A549 (cell line): ENCODE measurements around the gene MTIF3. TPM values are rescaled to one million over a fixed set of nuclear protein-coding genes. Genes with fewer than 3 reads are reported as not detected.

Source experiments
- ATAC-seq, 2 experiments: fragments of 200-7000 bp in 1 of 2; fragments of >200 bp in 1 of 2; cut with Nextera tagmentation in 1 of 2; cut with Tn5 transposase in 1 of 2; 3 replicates each; pipeline versions ENCODE4 v1.8.0 to v1.9.1; 2018 to 2020; ENCODE audit warnings: mild to moderate bottlenecking in 1 of 2, moderate library complexity in 1 of 2
- CTCF ChIA-PET: fragments of 300-600 bp; sonication (Branson Sonifier 250); formaldehyde crosslinking; extraction: SDS; loops from one replicate; lab custom pipeline; 2021; ENCODE audit warnings: antibody characterized with exemption, inconsistent platforms; lab: Yijun Ruan, JAX
- POLR2A ChIA-PET: fragments of 350-600 bp; formaldehyde crosslinking; extraction: SDS; loops from one replicate; lab custom pipeline; 2021; ENCODE audit warnings: antibody characterized with exemption, inconsistent platforms; lab: Yijun Ruan, JAX
- DNase-seq, 2 experiments: peaks; one replicate each; pipeline versions ENCODE4 v3.0.0 to v3.0.0-alpha.2; 2011 to 2016; ENCODE audit warnings: low read depth in 1 of 2, low spot score in 1 of 2
- FAIRE-seq: peaks from 2 replicates; lab custom pipeline; 2011; peaks lifted over from hg19 to GRCh38; lab: Jason Lieb, UNC
- H3K27ac ChIP-seq, 2 experiments: fragments of >200 bp; sonication (Bioruptor Twin); formaldehyde crosslinking; 3 replicates each; pipeline ENCODE4 v1.5.1; 2016 to 2017
- H3K4me1 ChIP-seq: fragments of >200 bp; sonication (Bioruptor Twin); formaldehyde crosslinking; 3 replicates; pipeline ENCODE4 v1.6.1; 2016
- H3K4me2 ChIP-seq: fragments of >200 bp; sonication (Bioruptor Twin); formaldehyde crosslinking; 3 replicates; pipeline ENCODE4 v1.6.1; 2016
- H3K4me3 ChIP-seq: fragments of >200 bp; sonication (Bioruptor Twin); formaldehyde crosslinking; 3 replicates; pipeline ENCODE4 v1.5.1; 2016
- H3K9me3 ChIP-seq: fragments of >200 bp; sonication (Bioruptor Twin); formaldehyde crosslinking; 3 replicates; pipeline ENCODE4 v1.6.1; 2016
- BCL3 ChIP-seq: fragments of >200 bp; sonication (Bioruptor Twin); formaldehyde crosslinking; IDR thresholded peaks from 3 replicates; pipeline ENCODE4 v1.6.1; 2016
- BHLHE40 ChIP-seq: IDR thresholded peaks from 2 replicates; pipeline ENCODE4 v1.6.1; 2012; ENCODE audit warnings: low read depth, low read length, inconsistent platforms
- CBX2 ChIP-seq: fragments of 200-600 bp; sonication (generic); IDR thresholded peaks from 2 replicates; pipeline ENCODE4 v1.6.1; 2016; ENCODE audit warnings: low read depth, mild to moderate bottlenecking, borderline replicate concordance
- CBX8 ChIP-seq: fragments of 200-600 bp; sonication (generic); IDR thresholded peaks from 2 replicates; pipeline ENCODE4 v1.6.1; 2016
- CEBPB ChIP-seq, 2 experiments: fragments of >200 bp in 1 of 2; sonication (Bioruptor Twin) in 1 of 2; formaldehyde crosslinking in 1 of 2; IDR thresholded peaks; 2 replicates each; pipeline ENCODE4 v1.6.1; 2012 to 2016
- HEYL ChIP-seq: fragments of 250-450 bp; sonication (Bioruptor Pico); IDR thresholded peaks from 2 replicates; pipeline ENCODE4 v1.8.0; 2021; ENCODE audit warnings: mild to moderate bottlenecking, moderate library complexity
- HMGXB4 ChIP-seq: fragments of 250-450 bp; sonication (Bioruptor Pico); IDR thresholded peaks from 2 replicates; pipeline ENCODE4 v1.5.0; 2021; ENCODE audit warnings: mild to moderate bottlenecking, moderate library complexity, borderline replicate concordance
- HOXB13 ChIP-seq: fragments of 250-450 bp; sonication (Bioruptor Pico); IDR thresholded peaks from 2 replicates; pipeline ENCODE4 v1.5.0; 2020; ENCODE audit warnings: low read depth, mild to moderate bottlenecking, moderate library complexity
- HOXB5 ChIP-seq: fragments of 250-450 bp; sonication (Bioruptor Pico); IDR thresholded peaks from 2 replicates; pipeline ENCODE4 v1.5.0; 2020; ENCODE audit warnings: mild to moderate bottlenecking, moderate library complexity
- JUN ChIP-seq, 2 experiments: fragments of >200 bp; sonication (Bioruptor Twin); formaldehyde crosslinking; IDR thresholded peaks; 2 replicates in 1 of 2; 3 replicates in 1 of 2; pipeline ENCODE4 v1.6.1; 2016 to 2017
- KDM5A ChIP-seq: fragments of 200-600 bp; sonication (generic); IDR thresholded peaks from 2 replicates; pipeline ENCODE4 v1.6.1; 2016; ENCODE audit warnings: antibody characterized with exemption, mild to moderate bottlenecking
- MYC ChIP-seq: IDR thresholded peaks from 2 replicates; pipeline ENCODE4 v1.6.1; 2012; ENCODE audit warnings: mild to moderate bottlenecking, inconsistent platforms, low read length, improper control_type of control experiment, borderline replicate concordance
- NFE2L2 ChIP-seq: fragments of 150-350 bp; conservative IDR thresholded peaks from 2 replicates; pipeline ENCODE4 v1.6.1; 2014; ENCODE audit warnings: low read length
- PBX3 ChIP-seq: IDR thresholded peaks from 2 replicates; pipeline ENCODE4 v1.6.1; 2012
- RARB ChIP-seq: fragments of 250-450 bp; sonication (Bioruptor Pico); IDR thresholded peaks from 2 replicates; pipeline ENCODE4 v1.8.0; 2021; ENCODE audit warnings: mild to moderate bottlenecking, moderate library complexity
- RCOR1 ChIP-seq: fragments of 150-350 bp; IDR thresholded peaks from 2 replicates; pipeline ENCODE4 v1.6.1; 2014; ENCODE audit warnings: antibody characterized with exemption, low read length, low read depth
- REST ChIP-seq: fragments of 200-600 bp; sonication (generic); IDR thresholded peaks from 2 replicates; pipeline ENCODE4 v1.6.1; 2016; ENCODE audit warnings: antibody characterized with exemption, mild to moderate bottlenecking, moderate library complexity
- TFCP2L1 ChIP-seq: fragments of 250-450 bp; sonication (Bioruptor Pico); IDR thresholded peaks from 2 replicates; pipeline ENCODE4 v1.5.0; 2021; ENCODE audit warnings: mild to moderate bottlenecking
- ZFP36 ChIP-seq: fragments of 450-650 bp; IDR thresholded peaks from 2 replicates; pipeline ENCODE4 v1.6.1; 2014; ENCODE audit warnings: borderline replicate concordance; ENCODE audit not compliant: partially characterized antibody
- ZSCAN20 ChIP-seq: fragments of 250-450 bp; sonication (Bioruptor Pico); IDR thresholded peaks from 2 replicates; pipeline ENCODE4 v1.8.0; 2022; ENCODE audit warnings: mild to moderate bottlenecking, moderate library complexity
- WGBS: methylation state at CpG from one replicate; pipeline ENCODE4 v1.1.6; 2017; ENCODE audit errors: missing lambda C conversion rate; 5-methylcytosine and 5-hydroxymethylcytosine counted together
- polyA plus RNA-seq, 4 experiments: library from polyadenylated mRNA; depleted of rRNA in 3 of 4; stranded (reverse); fragments of >200 nt; fragmentation: RNase III in 1 of 4; extraction: RNeasy Plus Mini Kit Qiagen cat#74134 plus additional on column Dnase treatment in 1 of 4; gene quantifications; 2 replicates in 3 of 4; 3 replicates in 1 of 4; pipeline ENCODE4 v1.2.3, GENCODE V29; 2011 to 2017
- TF ChIP-seq, protein P1 (sequence below): fragments of >200 bp; sonication (Bioruptor Twin); formaldehyde crosslinking; IDR thresholded peaks from 2 replicates; pipeline ENCODE4 v1.6.1; 2016

MTIF3 gene
- polyA plus RNA-seq, 2 of the 4 experiments (the other 2 are of a cell fraction), result 31.7 to 61.8 TPM

GRCh38 chr13:27487776-27488175, 37.4 kb upstream of the MTIF3 start:
- ChIA-PET POLR2A (no interaction called here), CTCF (interaction anchor here (0.7 to 1.4 kb wide), 3 partner anchors 45 to 1541 kb away, joined by 3 to 4 read pairs (median 4); no protein-coding TSS in a partner anchor)
- Histone ChIP-seq H3K4me3 (no peak overlapping the region), H3K9me3 (no peaks in the 10 kb centered on the region), H3K27ac (no peak overlapping the region), H3K4me1 (no peaks in the 10 kb centered on the region), H3K4me2 (no peak overlapping the region)
- DNase-seq, result no peak
- WGBS, result 3% methylated on average over 4 of the region's 5 CpGs
- no peak for ATAC-seq
- FAIRE-seq, result no peak
- no peak for TF ChIP-seq CEBPB (IDR thresholded peaks at IDR 0.05)
- TF ChIP-seq, protein P1, sequence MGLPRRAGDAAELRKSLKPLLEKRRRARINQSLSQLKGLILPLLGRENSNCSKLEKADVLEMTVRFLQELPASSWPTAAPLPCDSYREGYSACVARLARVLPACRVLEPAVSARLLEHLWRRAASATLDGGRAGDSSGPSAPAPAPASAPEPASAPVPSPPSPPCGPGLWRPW, result no peak
- no peak for TF ChIP-seq TFCP2L1 (CRISPR knock-in tag)
- no peak for TF ChIP-seq ZFP36
- no peak for TF ChIP-seq HMGXB4
- TF ChIP-seq HOXB13 (CRISPR knock-in tag), result no peak
- no peak for TF ChIP-seq CBX2
- TF ChIP-seq BHLHE40, result no peak
- no peak for TF ChIP-seq BCL3
- no peak for TF ChIP-seq ZSCAN20 (CRISPR knock-in tag)
- TF ChIP-seq CBX8, result no peak
- TF ChIP-seq MYC, result no peak
- TF ChIP-seq NFE2L2, result no peak
- no peak for TF ChIP-seq PBX3
- no peak for TF ChIP-seq RCOR1
- TF ChIP-seq KDM5A, result no peak
- no peak for TF ChIP-seq HOXB5 (CRISPR knock-in tag)
- TF ChIP-seq REST, result no peak

GRCh38 chr13:27483421-27483820, 33.1 kb upstream of the MTIF3 start:
- peaks cover 9% of the 10 kb centered on the region; the same call in 2 of the 3 replicates for H3K9me3 ChIP-seq
- 70% methylated on average over 8 of the region's 11 CpGs for WGBS
- ChIA-PET POLR2A (no interaction called here), CTCF (no interaction called here)
- no peak overlapping the region for H3K4me3 ChIP-seq
- no peaks in the 10 kb centered on the region for H3K4me1 ChIP-seq
- DNase-seq (no peak), ATAC-seq (no peak), FAIRE-seq (no peak)
- no peak overlapping the region for H3K4me2 ChIP-seq
- TF ChIP-seq RARB, result no peak
- no peak for TF ChIP-seq REST
- no peak for TF ChIP-seq HEYL
- no peak for TF ChIP-seq JUN (IDR thresholded peaks at IDR 0.05)
- H3K27ac ChIP-seq, result no peak overlapping the region
